Measurements from ENCODE around the gene TSSK6. TPM values are rescaled to one million over a fixed set of nuclear protein-coding genes. Genes with fewer than 3 reads are reported as not detected.
"Not testable (repeated sequence)": the region's sequence is repeated elsewhere in the genome, so short reads cannot be mapped to it uniquely, and the experiment has no call there.

The TSSK6 gene
- total and polyA plus RNA-seq, 8 donors = 0.69 to 2.5 (median 1.5) TPM

GRCh38 chr19:19475849-19476828, 39.2 kb downstream of the TSSK6 start:
- Histone ChIP-seq H3K36me3 (no peaks in the 10 kb centered on the region), H3K4me1 (peaks cover 0 to 5% (median 0%) of the 10 kb centered on the region in 3 donors), H3K27ac (no peak overlapping the region), H3K9me3 (no peaks in the 10 kb centered on the region), H3K4me3 (no peak overlapping the region), H3K27me3 (no peaks in the 10 kb centered on the region)
- 78 to 80% methylated on average over 19 of the region's 19 CpGs for WGBS, 2 donors
- TF ChIP-seq, protein P1, sequence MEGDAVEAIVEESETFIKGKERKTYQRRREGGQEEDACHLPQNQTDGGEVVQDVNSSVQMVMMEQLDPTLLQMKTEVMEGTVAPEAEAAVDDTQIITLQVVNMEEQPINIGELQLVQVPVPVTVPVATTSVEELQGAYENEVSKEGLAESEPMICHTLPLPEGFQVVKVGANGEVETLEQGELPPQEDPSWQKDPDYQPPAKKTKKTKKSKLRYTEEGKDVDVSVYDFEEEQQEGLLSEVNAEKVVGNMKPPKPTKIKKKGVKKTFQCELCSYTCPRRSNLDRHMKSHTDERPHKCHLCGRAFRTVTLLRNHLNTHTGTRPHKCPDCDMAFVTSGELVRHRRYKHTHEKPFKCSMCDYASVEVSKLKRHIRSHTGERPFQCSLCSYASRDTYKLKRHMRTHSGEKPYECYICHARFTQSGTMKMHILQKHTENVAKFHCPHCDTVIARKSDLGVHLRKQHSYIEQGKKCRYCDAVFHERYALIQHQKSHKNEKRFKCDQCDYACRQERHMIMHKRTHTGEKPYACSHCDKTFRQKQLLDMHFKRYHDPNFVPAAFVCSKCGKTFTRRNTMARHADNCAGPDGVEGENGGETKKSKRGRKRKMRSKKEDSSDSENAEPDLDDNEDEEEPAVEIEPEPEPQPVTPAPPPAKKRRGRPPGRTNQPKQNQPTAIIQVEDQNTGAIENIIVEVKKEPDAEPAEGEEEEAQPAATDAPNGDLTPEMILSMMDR (IDR thresholded peaks at IDR 0.05) = peak in 1 of 4 donors; percentile 14
- intact Hi-C loops (cut with DNase I) = no loop called here
- DNase-seq (peak in 1 of 6 donors; percentile 35), FAIRE-seq (no peak), ATAC-seq (peak in 3 of 4 donors; percentile 38 to 61 (median 45))

- DNase-seq = peak in 1 of 6 donors; percentile 47
- Histone ChIP-seq H3K27ac (no peak overlapping the region), H3K9me3 (no peaks in the 10 kb centered on the region), H3K4me3 (no peak overlapping the region), H3K27me3 (no peaks in the 10 kb centered on the region), H3K36me3 (no peaks in the 10 kb centered on the region), H3K4me1 (peaks cover 0 to 5% (median 0%) of the 10 kb centered on the region in 3 donors)
- 61 to 73% methylated on average over 21 of the region's 21 CpGs for WGBS, 2 donors
- FAIRE-seq = no peak
- TF ChIP-seq, protein P1 (IDR thresholded peaks at IDR 0.05) = no peak
- ATAC-seq = no peak
- intact Hi-C loops (cut with DNase I) = no loop called here
Measured at GRCh38 chr19:19475015-19475765, 40.2 kb downstream of the TSSK6 start.

DNA sequence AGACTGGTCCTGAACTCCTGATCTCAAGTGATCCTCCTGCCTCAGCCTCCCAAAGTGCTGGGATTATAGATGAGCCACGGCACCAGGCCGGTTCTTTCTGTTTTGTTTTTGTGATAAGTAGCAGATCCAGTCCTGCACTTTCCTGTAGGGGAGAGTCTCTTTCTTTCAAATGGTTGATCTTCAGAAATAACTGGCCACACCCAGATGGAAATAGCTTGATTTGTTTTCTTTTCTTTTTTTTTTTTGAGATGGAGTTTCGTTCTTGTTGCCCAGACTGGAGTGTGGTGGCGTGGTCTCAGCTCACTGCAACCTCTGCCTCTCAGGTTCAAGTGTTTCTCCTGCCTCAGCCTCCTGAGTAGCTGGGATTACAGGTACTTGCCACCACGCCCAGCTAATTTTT, 43.2 kb downstream of the TSSK6 start:
- H3K4me1 ChIP-seq; H3K27me3 ChIP-seq; H3K27ac ChIP-seq; intact Hi-C loops (cut with DNase I); H3K9me3 ChIP-seq; H3K4me3 ChIP-seq; ATAC-seq; H3K36me3 ChIP-seq; DNase-seq; FAIRE-seq: not testable (repeated sequence)
- WGBS, 2 donors = 93 to 95% methylated on average over 5 of the region's 5 CpGs

- ATAC-seq = no peak
- Histone ChIP-seq H3K36me3 (no peaks in the 10 kb centered on the region), H3K27ac (no peak overlapping the region), H3K4me3 (no peak overlapping the region), H3K27me3 (no peaks in the 10 kb centered on the region), H3K9me3 (peaks cover 0 to 3% (median 0%) of the 10 kb centered on the region in 4 donors), H3K4me1 (no peaks in the 10 kb centered on the region)
- WGBS, 2 donors = 84 to 87% methylated on average over 6 of the region's 6 CpGs
- no peak for FAIRE-seq
- TF ChIP-seq, protein P1 (IDR thresholded peaks at IDR 0.05) = no peak
- intact Hi-C loops (cut with DNase I) = no loop called here
- DNase-seq = peak in 1 of 6 donors; percentile 13
Measured at GRCh38 chr19:19471682-19472081, 43.7 kb downstream of the TSSK6 start.

DNA sequence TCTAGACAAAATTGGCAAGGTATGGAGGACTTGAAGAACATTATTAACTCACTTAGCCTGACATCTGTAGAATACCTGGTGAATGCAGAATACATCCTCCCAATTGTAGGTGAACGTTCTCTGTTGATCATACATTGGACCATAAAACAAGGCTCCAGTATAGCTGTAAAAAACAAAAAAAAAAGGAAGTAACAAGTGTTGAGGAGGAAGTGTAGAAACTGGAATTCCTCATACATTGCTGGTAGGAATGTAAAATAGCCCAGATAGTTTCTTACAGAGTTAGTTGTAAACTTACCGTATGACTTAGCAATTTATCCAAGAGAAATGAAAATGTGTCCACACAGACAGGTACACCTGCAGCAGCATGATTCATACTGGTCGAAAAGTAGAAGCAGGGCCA, 44.8 kb downstream of the TSSK6 start:
- no peak for DNase-seq
- no peak for FAIRE-seq
- Histone ChIP-seq H3K4me1 (peaks cover 0 to 6% (median under 1%) of the 10 kb centered on the region in 3 donors), H3K27me3 (no peaks in the 10 kb centered on the region), H3K4me3 (no peak overlapping the region), H3K27ac (no peak overlapping the region), H3K36me3 (no peaks in the 10 kb centered on the region), H3K9me3 (peaks cover 0 to 3% (median 0%) of the 10 kb centered on the region in 4 donors)
- ATAC-seq = peak in 1 of 4 donors; percentile 11
- TF ChIP-seq, protein P1 (IDR thresholded peaks at IDR 0.05) = no peak
- WGBS, 2 donors = 89 to 92% methylated on average over 3 of the region's 3 CpGs
- intact Hi-C loops (cut with DNase I) = no loop called here

All from pancreas (tissue), 10 donors.